AG04450 (cell line): ENCODE results near the gene SPOUT1. TPM values are rescaled to one million over a fixed set of nuclear protein-coding genes. Genes with fewer than 3 reads are reported as not detected.

ENCODE experiments used
- CTCF ChIA-PET: fragments of 300-600, 350-600 bp; formaldehyde crosslinking; extraction: SDS; loops from one replicate; lab custom pipeline; 2022; ENCODE audit warnings: antibody characterized with exemption, inconsistent platforms; lab: Charles Lee
- POLR2A ChIA-PET: fragments of 350-600 bp; formaldehyde crosslinking; extraction: SDS; loops from one replicate; lab custom pipeline; 2021; ENCODE audit warnings: antibody characterized with exemption, inconsistent platforms; lab: Yijun Ruan, JAX
- DNase-seq: peaks from one replicate; pipeline ENCODE4 v3.0.0-alpha.2; 2011; ENCODE audit warnings: low read depth, low spot score
- H3K27ac ChIP-seq: one replicate; pipeline ENCODE4 v1.5.1; 2012; ENCODE audit warnings: low read depth, low read length, control low read depth
- H3K27me3 ChIP-seq: one replicate; pipeline ENCODE4 v1.6.0; 2012; ENCODE audit warnings: low read length; ENCODE audit not compliant: control insufficient read depth, insufficient read depth
- H3K4me3 ChIP-seq: 2 replicates; pipeline ENCODE4 v1.5.1; 2011; ENCODE audit warnings: mild to moderate bottlenecking, low read depth, low read length, control low read depth
- H3K9me3 ChIP-seq: 2 replicates; pipeline ENCODE4 v1.5.1; 2012; ENCODE audit warnings: low read length; ENCODE audit not compliant: control insufficient read depth, insufficient read depth
- polyA plus RNA-seq: library from polyadenylated mRNA; depleted of rRNA; stranded (reverse); fragments of >200 nt; gene quantifications from 2 replicates; pipeline ENCODE4 v1.2.3, GENCODE V29; 2011
- TF ChIP-seq, protein P1 (sequence below): IDR thresholded peaks from 2 replicates; pipeline ENCODE4 v1.5.1; 2011; ENCODE audit warnings: low read depth, low read length, control low read depth, inconsistent platforms

Gene SPOUT1
- polyA plus RNA-seq, 1 experiment: 19.1 TPM

DNA sequence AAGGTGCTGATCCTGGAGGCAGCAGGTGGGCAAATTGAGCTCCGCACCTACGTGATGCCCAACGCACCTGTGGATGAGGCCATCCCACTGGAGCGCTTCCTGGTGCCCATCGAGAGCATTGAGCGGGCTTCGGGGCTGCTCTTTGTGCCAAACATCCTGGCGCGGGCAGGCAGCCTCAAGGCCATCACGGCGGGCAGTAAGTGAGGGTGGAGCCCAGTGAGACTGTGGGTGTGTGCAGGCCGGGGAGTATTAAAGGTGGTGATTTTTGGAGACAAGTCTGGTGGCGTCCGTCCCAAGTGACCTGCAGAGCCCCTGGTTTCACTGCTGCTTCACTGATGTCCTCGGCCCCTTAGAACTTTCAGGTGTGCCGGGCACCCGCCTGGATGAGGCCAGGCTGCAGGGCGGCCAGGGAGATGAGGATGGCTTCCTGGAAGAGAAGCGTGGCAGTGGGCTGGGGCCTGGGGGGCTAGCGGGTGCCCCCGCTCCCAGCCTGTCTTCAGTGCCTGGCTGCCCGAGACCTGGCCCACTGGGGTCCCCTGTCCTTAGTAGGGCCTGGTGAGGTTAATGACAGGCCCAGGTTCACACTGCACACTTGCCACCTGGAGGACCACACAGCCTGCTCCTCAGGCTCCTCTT is 7.1 kb downstream of the SPOUT1 start:
- POLR2A ChIA-PET: no interaction called here
- Histone ChIP-seq H3K4me3 (no peak overlapping the region), H3K27me3 (no peaks in the 10 kb centered on the region), H3K27ac (no peak overlapping the region), H3K9me3 (peaks cover 2% of the 10 kb centered on the region)
- CTCF ChIA-PET: no interaction called here
- TF ChIP-seq, protein P1, sequence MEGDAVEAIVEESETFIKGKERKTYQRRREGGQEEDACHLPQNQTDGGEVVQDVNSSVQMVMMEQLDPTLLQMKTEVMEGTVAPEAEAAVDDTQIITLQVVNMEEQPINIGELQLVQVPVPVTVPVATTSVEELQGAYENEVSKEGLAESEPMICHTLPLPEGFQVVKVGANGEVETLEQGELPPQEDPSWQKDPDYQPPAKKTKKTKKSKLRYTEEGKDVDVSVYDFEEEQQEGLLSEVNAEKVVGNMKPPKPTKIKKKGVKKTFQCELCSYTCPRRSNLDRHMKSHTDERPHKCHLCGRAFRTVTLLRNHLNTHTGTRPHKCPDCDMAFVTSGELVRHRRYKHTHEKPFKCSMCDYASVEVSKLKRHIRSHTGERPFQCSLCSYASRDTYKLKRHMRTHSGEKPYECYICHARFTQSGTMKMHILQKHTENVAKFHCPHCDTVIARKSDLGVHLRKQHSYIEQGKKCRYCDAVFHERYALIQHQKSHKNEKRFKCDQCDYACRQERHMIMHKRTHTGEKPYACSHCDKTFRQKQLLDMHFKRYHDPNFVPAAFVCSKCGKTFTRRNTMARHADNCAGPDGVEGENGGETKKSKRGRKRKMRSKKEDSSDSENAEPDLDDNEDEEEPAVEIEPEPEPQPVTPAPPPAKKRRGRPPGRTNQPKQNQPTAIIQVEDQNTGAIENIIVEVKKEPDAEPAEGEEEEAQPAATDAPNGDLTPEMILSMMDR: no peak
- no peak for DNase-seq

DNA sequence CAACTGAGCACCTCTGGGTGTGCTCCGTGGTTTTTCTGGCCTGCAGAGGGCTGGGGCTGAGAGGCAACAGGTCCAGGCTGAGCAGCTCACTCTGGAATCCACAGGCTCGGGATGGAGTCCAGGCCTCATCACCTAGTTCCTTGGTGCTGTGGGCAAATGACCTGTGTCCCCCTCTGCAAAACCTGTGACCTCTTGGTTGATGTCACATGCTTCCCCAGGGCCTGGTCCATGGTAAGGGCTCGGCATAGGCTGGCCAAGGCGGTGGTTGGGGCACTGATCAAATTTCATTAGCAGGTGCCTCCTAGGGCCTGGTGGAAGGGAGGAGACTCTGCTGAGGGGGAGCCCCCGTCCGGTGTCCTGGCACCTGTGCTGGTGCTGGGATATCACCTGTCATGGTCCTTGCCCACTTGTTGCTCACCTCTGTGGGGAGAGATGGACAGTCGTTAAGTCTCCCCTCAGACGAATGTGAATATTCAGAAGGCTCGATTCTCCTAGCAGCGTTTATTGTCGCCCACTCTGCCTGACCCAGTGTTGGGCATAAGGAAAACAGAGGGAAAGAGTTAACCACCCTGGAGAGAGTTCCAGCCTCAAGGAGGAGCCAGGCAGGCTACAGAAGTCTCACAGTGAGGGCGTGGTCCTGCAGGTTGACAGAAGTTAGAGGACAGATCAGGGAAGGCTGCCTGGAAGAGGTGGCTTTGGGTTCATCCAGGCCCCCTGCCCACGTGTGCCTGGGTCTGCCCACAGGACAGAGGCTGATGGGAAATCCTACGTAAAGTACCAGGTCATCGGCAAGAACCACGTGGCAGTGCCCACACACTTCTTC is 7.8 kb downstream of the SPOUT1 start:
- peaks cover 5% of the 10 kb centered on the region for H3K9me3 ChIP-seq
- TF ChIP-seq, protein P1: no peak
- POLR2A ChIA-PET: no interaction called here
- no peak overlapping the region for H3K4me3 ChIP-seq
- no peak overlapping the region for H3K27ac ChIP-seq
- H3K27me3 ChIP-seq: no peaks in the 10 kb centered on the region
- no peak for DNase-seq
- CTCF ChIA-PET: no interaction called here

DNA sequence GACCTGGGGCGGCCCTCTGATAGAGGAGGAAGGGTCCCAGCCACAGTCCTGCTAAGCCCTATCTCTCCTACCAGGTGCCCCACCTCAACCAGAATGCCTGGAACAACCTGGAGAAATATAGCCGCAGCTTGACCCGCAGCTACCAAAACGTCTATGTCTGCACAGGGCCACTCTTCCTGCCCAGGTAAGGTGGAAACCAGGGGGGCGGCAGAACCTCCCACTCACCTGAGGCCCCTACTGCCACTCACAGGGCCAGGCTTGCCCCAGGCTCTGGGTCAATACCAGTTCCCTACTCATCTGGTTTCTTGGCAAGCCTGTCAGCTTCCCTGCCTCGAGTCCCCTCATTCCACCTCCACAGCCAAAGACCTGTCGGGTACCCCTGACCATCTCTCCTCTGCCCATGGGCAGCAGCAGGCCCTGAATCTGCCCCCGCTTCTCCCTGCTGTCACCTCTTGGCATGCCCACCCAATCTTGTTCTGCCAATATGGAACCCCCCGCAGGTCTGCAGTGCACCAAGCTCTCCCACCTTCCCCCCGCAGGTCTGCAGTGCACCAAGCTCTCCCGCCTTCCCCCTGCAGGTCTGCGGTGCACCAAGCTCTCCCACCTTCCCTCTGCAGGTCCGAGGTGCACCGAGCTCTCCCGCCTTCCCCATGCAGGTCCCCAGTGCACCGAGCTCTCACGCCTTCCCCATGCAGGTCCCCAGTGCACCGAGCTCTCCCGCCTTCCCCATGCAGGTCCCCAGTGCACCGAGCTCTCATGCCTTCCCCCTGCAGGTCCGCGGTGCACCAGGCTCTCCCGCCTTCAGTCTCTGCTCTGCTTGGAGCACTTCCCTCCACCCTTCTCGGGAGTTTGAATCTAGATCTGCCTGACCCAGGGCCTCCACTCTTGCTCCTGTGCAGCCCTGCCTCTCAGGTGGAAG is 8.7 kb downstream of the SPOUT1 start:
- DNase-seq: no peak
- ChIA-PET CTCF (no interaction called here), POLR2A (no interaction called here)
- Histone ChIP-seq H3K4me3 (no peak overlapping the region), H3K27me3 (no peaks in the 10 kb centered on the region), H3K9me3 (peaks cover 5% of the 10 kb centered on the region), H3K27ac (no peak overlapping the region)
- TF ChIP-seq, protein P1: no peak

DNA sequence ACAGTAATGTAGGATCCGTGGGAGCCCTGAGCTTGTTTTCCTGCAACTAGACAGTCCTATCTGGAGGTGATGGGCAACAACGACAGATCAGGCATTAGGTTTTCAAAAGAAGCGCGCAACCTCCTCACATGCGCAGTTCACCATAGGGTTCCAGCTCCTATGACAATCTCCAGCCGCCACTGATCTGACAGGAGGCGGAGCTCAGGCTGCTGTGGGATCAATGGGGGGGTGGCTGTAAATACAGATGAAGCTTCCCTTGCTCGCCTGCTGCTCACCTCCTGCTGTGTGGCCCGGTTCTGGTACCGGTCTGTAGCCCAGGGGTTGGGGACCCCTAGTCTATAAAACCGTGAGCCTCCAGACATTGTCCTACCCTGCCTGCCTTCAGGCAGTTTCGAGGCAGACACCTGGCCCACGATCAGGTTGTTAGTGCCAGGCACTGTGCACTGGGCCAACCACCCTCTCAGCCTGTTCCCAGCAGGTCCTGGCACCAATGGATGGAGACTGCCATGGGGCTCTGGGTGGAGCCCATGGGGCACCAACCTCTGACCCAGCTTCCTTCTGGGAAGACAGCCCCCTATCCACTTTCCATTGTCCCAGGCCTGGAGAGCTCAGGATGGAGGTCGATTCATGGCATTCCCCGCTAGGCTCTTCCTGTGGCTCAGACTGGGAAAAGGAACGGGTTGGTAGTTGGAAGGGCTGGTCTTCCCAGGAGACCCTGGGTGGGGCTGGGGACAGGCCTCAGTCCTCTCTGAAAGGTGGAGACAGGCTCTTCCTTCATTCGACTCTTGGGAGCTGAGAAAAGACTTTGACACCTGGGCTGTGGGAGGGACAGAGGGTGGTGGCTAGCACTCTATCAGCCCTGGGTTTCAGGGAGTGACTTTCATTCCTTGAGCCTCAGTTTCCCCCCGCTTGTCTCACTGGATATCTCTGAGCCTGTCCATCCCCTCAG is 9.6 kb downstream of the SPOUT1 start:
- Histone ChIP-seq H3K27me3 (no peaks in the 10 kb centered on the region), H3K27ac (no peak overlapping the region), H3K9me3 (peaks cover 5% of the 10 kb centered on the region), H3K4me3 (no peak overlapping the region)
- ChIA-PET POLR2A (interaction anchor here (0.5 to 0.7 kb wide), 2 partner anchors 10 to 102 kb away, joined by 3 to 5 read pairs; partner anchors contain the start of gene SPOUT1), CTCF (interaction anchor here (0.6 to 3.1 kb wide), 3 partner anchors 7 to 118 kb away, joined by 5 to 24 read pairs (median 19); partner anchors contain the start of gene PKN3)
- no peak for DNase-seq
- TF ChIP-seq, protein P1: no peak
